ENCODE data around the gene SCUBE1. TPM values are rescaled to one million over a fixed set of nuclear protein-coding genes. Genes with fewer than 3 reads are reported as not detected.

The SCUBE1 gene
- total and polyA plus RNA-seq, 2 donors (not counting 3 experiments of a cell fraction or from before 2014, with no cell fraction given) = 0.07 TPM; not detected in 1

GRCh38 chr22:43173566-43173965 lies 169.6 kb downstream of the SCUBE1 start:
- H3K9me3 ChIP-seq (replicated peaks; ENCODE audit: control insufficient read depth, insufficient read depth, low read length) = no peaks in the 10 kb centered on the region
- ChIA-PET CTCF (interaction anchor here (0.6 kb wide), 1 partner anchor 21 kb away, joined by 4 read pairs; no protein-coding TSS in a partner anchor), POLR2A (no interaction called here)
- no peak overlapping the region for H3K27ac ChIP-seq (ENCODE audit: insufficient read depth, low read depth, low read length)
- intact Hi-C loops (cut with micrococcal nuclease) = no loop called here
- no peak overlapping the region for H3K9ac ChIP-seq (replicated peaks; ENCODE audit: extremely low read depth, insufficient read depth, low read length)
- H3K4me2 ChIP-seq (ENCODE audit: insufficient read depth, low read length) = no peak overlapping the region
- no peak overlapping the region for H2AFZ ChIP-seq (ENCODE audit: low read depth, low read length)
- no peak overlapping the region for H3K4me3 ChIP-seq (replicated peaks in 1 of 3; ENCODE audit: insufficient read depth in 1 of 3, low read depth in 1 of 3, low read length in 3 of 3)
- TF ChIP-seq CTCF (IDR thresholded peaks at IDR 0.05; ENCODE audit: extremely low read depth in 1 of 2, insufficient read depth in 1 of 2, low read depth in 1 of 2, low read length in 2 of 2) = no peak
- no peak for TF ChIP-seq FOS (IDR thresholded peaks at IDR 0.05; ENCODE audit: borderline replicate concordance, insufficient read depth, low read length)
- TF ChIP-seq POLR2AphosphoS5 (IDR thresholded peaks at IDR 0.05; ENCODE audit: insufficient read depth, low read depth, low read length) = no peak
- no peak for TF ChIP-seq MYC (IDR thresholded peaks at IDR 0.05; ENCODE audit: low read depth, low read length)
- TF ChIP-seq MAX (IDR thresholded peaks at IDR 0.05; ENCODE audit: insufficient read depth, insufficient read length) = no peak
- no peak for TF ChIP-seq EZH2 (IDR thresholded peaks at IDR 0.05; ENCODE audit: borderline replicate concordance, low read depth, low read length, severe bottlenecking)
- TF ChIP-seq POLR2A (IDR thresholded peaks at IDR 0.05; ENCODE audit: low read depth, low read length) = no peak
- TF ChIP-seq GATA2 (IDR thresholded peaks at IDR 0.05; ENCODE audit: insufficient read depth, insufficient read length, low read depth, low read length) = no peak
- no peak for TF ChIP-seq JUN (IDR thresholded peaks at IDR 0.05; ENCODE audit: borderline replicate concordance, insufficient read depth, insufficient read length, low read depth)
- H3K4me1 ChIP-seq (ENCODE audit: control insufficient read depth, extremely low read depth, insufficient read depth, low read length) = peaks cover 2% of the 10 kb centered on the region
- no peaks in the 10 kb centered on the region for H3K27me3 ChIP-seq (ENCODE audit: control insufficient read depth in 2 of 2, insufficient read depth in 2 of 2, low read length in 2 of 2)
- peaks cover 11 to 17% of the 10 kb centered on the region in 2 experiments for H3K36me3 ChIP-seq (ENCODE audit: control insufficient read depth in 2 of 2, extremely low read depth in 1 of 2, insufficient read depth in 2 of 2, low read length in 2 of 2)
- no TSS peak for BruUV-seq (replicated peaks)
- no peaks in the 10 kb centered on the region for H4K20me1 ChIP-seq (replicated peaks; ENCODE audit: control insufficient read depth, extremely low read depth, insufficient read depth, low read length)
- no peak for DNase-seq (ENCODE audit: low read depth, low spot score)
- no peaks in the 10 kb centered on the region for H3K9me1 ChIP-seq (replicated peaks; ENCODE audit: control insufficient read depth, extremely low read depth, insufficient read depth, low read length)
- dilution Hi-C loops (cut with MboI; ENCODE audit: extremely low pct_ligation_motif_present, low sequenced_read_pairs) = no loop called here
- H3K79me2 ChIP-seq (ENCODE audit: control insufficient read depth, insufficient read depth, low read length) = no peaks in the 10 kb centered on the region
- FAIRE-seq = no peak

Measured in endothelial cell of umbilical vein (primary cell).